ENCODE measurements around the gene PCDHB11.
A peak's percentile ranks its signal among the peaks of the same experiment; 100 is the strongest.
"Not testable (repeated sequence)": the region's sequence is repeated elsewhere in the genome, so short reads cannot be mapped to it uniquely, and the experiment has no call there.

PCDHB11 gene
- 0 to 0.17 (median 0) reads per million in 9 experiments for total RNA-seq

- no peaks in the 10 kb centered on the region for H3K4me1 Mint-ChIP-seq (ENCODE audit: low read depth in 2 of 2)
- H3K27ac Mint-ChIP-seq: no peak within 1 kb of the TSS
- H3K36me3 Mint-ChIP-seq (ENCODE audit: insufficient read depth): peaks cover 3% of the 10 kb centered on the region
- DNase-seq (no peak), ATAC-seq (replicated peaks) (no peak)
- peaks cover 41 to 56% of the 10 kb centered on the region in 2 donors for H3K27me3 Mint-ChIP-seq
- no peaks in the 10 kb centered on the region for H3K9me3 Mint-ChIP-seq
- H3K4me3 Mint-ChIP-seq: no peak within 1 kb of the TSS
Measured at GRCh38 chr5:141199359-141200235, at the start of gene PCDHB11. Gene PCDHB11, plus strand, starts transcription at chr5:141199627. Its CDS starts 148 bp downstream, at chr5:141199775.

GRCh38 chr5:141149812-141150211 is 49.6 kb upstream of the PCDHB11 start, which contains the start of gene PCDHB6:
Gene PCDHB6, plus strand, starts transcription at chr5:141150057. Its CDS starts 201 bp downstream, at chr5:141150258.
- no peaks in the 10 kb centered on the region for H3K36me3 Mint-ChIP-seq (ENCODE audit: insufficient read depth)
- H3K4me3 Mint-ChIP-seq: peak within 1 kb of the TSS in 1 of 2 donors; percentile 15
- peaks cover 3 to 5% of the 10 kb centered on the region in 2 donors for H3K4me1 Mint-ChIP-seq (ENCODE audit: low read depth in 2 of 2)
- no peak for ATAC-seq (replicated peaks)
- H3K27ac Mint-ChIP-seq: no peak within 1 kb of the TSS
- peaks cover 27 to 34% of the 10 kb centered on the region in 2 donors for H3K27me3 Mint-ChIP-seq
- no peak for DNase-seq
- H3K9me3 Mint-ChIP-seq: no peaks in the 10 kb centered on the region

GRCh38 chr5:141150224-141150992 is 49.0 kb upstream of the PCDHB11 start:
- no peaks in the 10 kb centered on the region for H3K9me3 Mint-ChIP-seq
- H3K36me3 Mint-ChIP-seq (ENCODE audit: insufficient read depth): no peaks in the 10 kb centered on the region
- no peak for DNase-seq
- H3K4me1 Mint-ChIP-seq (ENCODE audit: low read depth in 2 of 2): peaks cover 3 to 5% of the 10 kb centered on the region in 2 donors
- H3K27me3 Mint-ChIP-seq: peaks cover 24 to 34% of the 10 kb centered on the region in 2 donors
- no peak overlapping the region for H3K27ac Mint-ChIP-seq
- H3K4me3 Mint-ChIP-seq: peak overlapping the region in 1 of 2 donors; percentile 15
- no peak for ATAC-seq (replicated peaks)

GRCh38 chr5:141150993-141151325 is 48.5 kb upstream of the PCDHB11 start:
- Mint-ChIP-seq H3K4me1 (ENCODE audit: low read depth in 2 of 2) (peaks cover 3 to 5% of the 10 kb centered on the region in 2 donors), H3K9me3 (no peaks in the 10 kb centered on the region), H3K4me3 (no peak overlapping the region), H3K27ac (no peak overlapping the region), H3K36me3 (ENCODE audit: insufficient read depth) (no peaks in the 10 kb centered on the region), H3K27me3 (peaks cover 30 to 39% of the 10 kb centered on the region in 2 donors)
- no peak for DNase-seq
- no peak for ATAC-seq (replicated peaks)

GRCh38 chr5:141151632-141152031 is 47.8 kb upstream of the PCDHB11 start:
- DNase-seq; H3K27ac Mint-ChIP-seq; H3K9me3 Mint-ChIP-seq; ATAC-seq (replicated peaks); H3K36me3 Mint-ChIP-seq (ENCODE audit: insufficient read depth); H3K4me1 Mint-ChIP-seq (ENCODE audit: low read depth in 2 of 2); H3K4me3 Mint-ChIP-seq: not testable (repeated sequence)
- peaks cover 33 to 46% of the 10 kb centered on the region in 2 donors for H3K27me3 Mint-ChIP-seq

GRCh38 chr5:141152096-141152495 is 47.3 kb upstream of the PCDHB11 start:
- H3K27ac Mint-ChIP-seq; DNase-seq; H3K36me3 Mint-ChIP-seq (ENCODE audit: insufficient read depth); ATAC-seq (replicated peaks); H3K4me1 Mint-ChIP-seq (ENCODE audit: low read depth in 2 of 2); H3K9me3 Mint-ChIP-seq; H3K4me3 Mint-ChIP-seq: not testable (repeated sequence)
- H3K27me3 Mint-ChIP-seq: peaks cover 35 to 51% of the 10 kb centered on the region in 2 donors

GRCh38 chr5:141155540-141156374 is 43.7 kb upstream of the PCDHB11 start:
- ATAC-seq (replicated peaks): no peak
- peaks cover 23 to 55% of the 10 kb centered on the region in 2 donors for H3K27me3 Mint-ChIP-seq
- peaks cover 0 to 4% of the 10 kb centered on the region in 2 donors for H3K9me3 Mint-ChIP-seq

GRCh38 chr5:141157356-141157755 is 42.1 kb upstream of the PCDHB11 start:
- not testable (repeated sequence) for DNase-seq; H3K4me3 Mint-ChIP-seq; ATAC-seq (replicated peaks); H3K9me3 Mint-ChIP-seq; H3K27ac Mint-ChIP-seq; H3K4me1 Mint-ChIP-seq (ENCODE audit: low read depth in 2 of 2); H3K36me3 Mint-ChIP-seq (ENCODE audit: insufficient read depth)
- H3K27me3 Mint-ChIP-seq: peaks cover 23 to 49% of the 10 kb centered on the region in 2 donors

More at GRCh38 chr5:141155540-141156374, 43.7 kb upstream of the PCDHB11 start:
- H3K4me3 Mint-ChIP-seq: no peak overlapping the region
- H3K27ac Mint-ChIP-seq: no peak overlapping the region
- DNase-seq: no peak
- no peaks in the 10 kb centered on the region for H3K36me3 Mint-ChIP-seq (ENCODE audit: insufficient read depth)
- H3K4me1 Mint-ChIP-seq (ENCODE audit: low read depth in 2 of 2): no peaks in the 10 kb centered on the region

- H3K27me3 Mint-ChIP-seq: peaks cover 23 to 47% of the 10 kb centered on the region in 2 donors
- H3K4me1 Mint-ChIP-seq (ENCODE audit: low read depth in 2 of 2); ATAC-seq (replicated peaks); H3K27ac Mint-ChIP-seq; DNase-seq; H3K4me3 Mint-ChIP-seq; H3K9me3 Mint-ChIP-seq; H3K36me3 Mint-ChIP-seq (ENCODE audit: insufficient read depth): not testable (repeated sequence)
Measured at GRCh38 chr5:141157901-141158300, 41.5 kb upstream of the PCDHB11 start.

- Mint-ChIP-seq H3K27me3 (peaks cover 25 to 42% of the 10 kb centered on the region in 2 donors), H3K27ac (no peak within 1 kb of the TSS), H3K36me3 (ENCODE audit: insufficient read depth) (peaks cover 8% of the 10 kb centered on the region), H3K9me3 (peaks cover 1 to 14% of the 10 kb centered on the region in 2 donors), H3K4me1 (ENCODE audit: low read depth in 2 of 2) (peaks cover 4 to 7% of the 10 kb centered on the region in 2 donors), H3K4me3 (no peak within 1 kb of the TSS)
- ATAC-seq (replicated peaks) (no peak), DNase-seq (no peak)
Measured at GRCh38 chr5:141172381-141173204, 26.8 kb upstream of the PCDHB11 start, which contains the start of gene PCDHB7. Gene PCDHB7, plus strand, starts transcription at chr5:141172644. Its CDS starts 192 bp downstream, at chr5:141172836.

GRCh38 chr5:141174291-141175104 is 24.9 kb upstream of the PCDHB11 start:
- H3K4me3 Mint-ChIP-seq; ATAC-seq (replicated peaks); H3K27ac Mint-ChIP-seq: not testable (repeated sequence)

More at GRCh38 chr5:141174291-141175104, 24.9 kb upstream of the PCDHB11 start:
- not testable (repeated sequence) for DNase-seq; H3K4me1 Mint-ChIP-seq (ENCODE audit: low read depth in 2 of 2); H3K9me3 Mint-ChIP-seq; H3K36me3 Mint-ChIP-seq (ENCODE audit: insufficient read depth)
- H3K27me3 Mint-ChIP-seq: peaks cover 10 to 23% of the 10 kb centered on the region in 2 donors

All from effector memory CD8-positive, alpha-beta T cell (primary cell).